Gastrocnemius medialis (tissue), 4 donors: Measurements from ENCODE around the gene ZIC2.

Experiments
- POLR2A ChIP-seq, 2 donors: fragments of 450-650 bp; IDR thresholded peaks; one replicate each; pipeline ENCODE4 v1.6.1; 2017; ENCODE audit warnings: antibody characterized with exemption in 2 of 2, mild to moderate bottlenecking in 2 of 2, moderate library complexity in 2 of 2
- TF ChIP-seq, protein P1 (sequence below), 5 experiments: fragments of 450-650 bp in 3 of 5; fragments of 200-600 bp in 2 of 5; sonication (generic) in 2 of 5; IDR thresholded peaks in 4 of 5; conservative IDR thresholded peaks in 1 of 5; 1 replicate in 4 of 5; 2 replicates in 1 of 5; pipeline ENCODE4 v1.5.1; 2016 to 2019; ENCODE audit warnings: antibody characterized with exemption in 5 of 5, mild to moderate bottlenecking in 3 of 5, moderate library complexity in 3 of 5

DNA sequence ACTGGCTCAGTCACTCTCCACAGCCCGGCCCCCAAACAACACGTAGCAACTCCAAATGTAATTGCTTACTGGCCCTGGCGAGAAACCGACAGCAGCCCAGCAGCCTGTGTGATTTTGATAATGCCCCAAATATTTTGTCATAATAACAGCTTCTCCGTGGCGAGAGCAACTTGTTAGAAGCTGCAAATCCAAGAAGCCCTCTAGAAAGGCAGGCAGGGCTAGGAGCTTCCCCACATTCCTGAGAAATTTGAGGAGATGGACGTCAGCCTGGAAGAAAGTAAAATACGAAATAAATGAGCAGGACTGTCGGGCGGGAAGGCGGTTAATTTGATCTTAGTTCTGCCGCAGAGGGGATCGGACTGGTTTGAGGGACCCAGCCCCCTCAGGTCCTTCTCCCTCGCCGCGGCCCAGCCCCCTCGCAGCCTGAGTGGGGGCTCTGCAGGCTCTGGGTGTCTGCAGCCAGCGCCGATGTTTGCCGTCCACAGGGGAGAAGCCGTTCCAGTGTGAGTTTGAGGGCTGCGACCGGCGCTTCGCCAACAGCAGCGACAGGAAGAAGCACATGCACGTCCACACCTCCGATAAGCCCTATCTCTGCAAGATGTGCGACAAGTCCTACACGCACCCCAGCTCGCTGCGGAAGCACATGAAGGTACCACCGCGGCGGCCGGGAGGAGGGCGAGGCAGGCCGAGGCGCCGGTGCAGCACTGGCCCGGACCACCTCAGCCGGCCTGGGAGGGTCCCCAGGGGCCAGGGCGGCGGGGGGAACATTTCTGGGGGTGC is 3.1 kb downstream of the ZIC2 start:
- no peak for TF ChIP-seq POLR2A (IDR thresholded peaks at IDR 0.05)
- TF ChIP-seq, protein P1, sequence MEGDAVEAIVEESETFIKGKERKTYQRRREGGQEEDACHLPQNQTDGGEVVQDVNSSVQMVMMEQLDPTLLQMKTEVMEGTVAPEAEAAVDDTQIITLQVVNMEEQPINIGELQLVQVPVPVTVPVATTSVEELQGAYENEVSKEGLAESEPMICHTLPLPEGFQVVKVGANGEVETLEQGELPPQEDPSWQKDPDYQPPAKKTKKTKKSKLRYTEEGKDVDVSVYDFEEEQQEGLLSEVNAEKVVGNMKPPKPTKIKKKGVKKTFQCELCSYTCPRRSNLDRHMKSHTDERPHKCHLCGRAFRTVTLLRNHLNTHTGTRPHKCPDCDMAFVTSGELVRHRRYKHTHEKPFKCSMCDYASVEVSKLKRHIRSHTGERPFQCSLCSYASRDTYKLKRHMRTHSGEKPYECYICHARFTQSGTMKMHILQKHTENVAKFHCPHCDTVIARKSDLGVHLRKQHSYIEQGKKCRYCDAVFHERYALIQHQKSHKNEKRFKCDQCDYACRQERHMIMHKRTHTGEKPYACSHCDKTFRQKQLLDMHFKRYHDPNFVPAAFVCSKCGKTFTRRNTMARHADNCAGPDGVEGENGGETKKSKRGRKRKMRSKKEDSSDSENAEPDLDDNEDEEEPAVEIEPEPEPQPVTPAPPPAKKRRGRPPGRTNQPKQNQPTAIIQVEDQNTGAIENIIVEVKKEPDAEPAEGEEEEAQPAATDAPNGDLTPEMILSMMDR (IDR thresholded peaks at IDR 0.05 in 4 of 5, conservative IDR thresholded peaks at IDR 0.05 in 1 of 5), result no peak
